HG02870 (cell line): Measurements from ENCODE around the gene LDB2.
"Not testable (repeated sequence)": the region's sequence is repeated elsewhere in the genome, so short reads cannot be mapped to it uniquely, and the experiment has no call there.

ENCODE experiments used
- ATAC-seq: cut with Tn5 transposase; IDR thresholded peaks from one replicate; pipeline ENCODE4 v1.9.1; 2021; ENCODE audit warnings: mild to moderate bottlenecking, moderate library complexity; ENCODE audit not compliant: unreplicated experiment

Gene LDB2

GRCh38 chr4:16573739-16574138 is 324.7 kb downstream of the LDB2 start:
- ATAC-seq: no peak

DNA sequence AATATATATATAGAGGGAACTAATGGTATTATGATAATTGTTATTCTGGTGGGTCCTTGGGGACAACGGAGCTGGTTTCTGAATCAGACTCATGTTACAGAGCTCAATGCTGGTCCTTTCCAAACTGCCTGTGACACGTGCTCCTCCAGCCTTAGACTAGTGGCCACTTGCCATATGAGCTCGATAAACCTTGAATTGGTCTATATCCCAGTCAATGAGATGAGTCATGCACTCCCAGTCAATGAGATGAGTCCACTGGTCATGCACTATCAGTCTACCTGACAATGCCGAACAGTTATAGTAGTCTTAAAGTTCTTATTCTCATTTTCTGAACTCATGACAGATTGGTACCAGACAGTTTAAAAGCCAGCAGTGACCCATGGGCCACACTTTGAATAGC is 325.2 kb downstream of the LDB2 start:
- no peak for ATAC-seq

DNA sequence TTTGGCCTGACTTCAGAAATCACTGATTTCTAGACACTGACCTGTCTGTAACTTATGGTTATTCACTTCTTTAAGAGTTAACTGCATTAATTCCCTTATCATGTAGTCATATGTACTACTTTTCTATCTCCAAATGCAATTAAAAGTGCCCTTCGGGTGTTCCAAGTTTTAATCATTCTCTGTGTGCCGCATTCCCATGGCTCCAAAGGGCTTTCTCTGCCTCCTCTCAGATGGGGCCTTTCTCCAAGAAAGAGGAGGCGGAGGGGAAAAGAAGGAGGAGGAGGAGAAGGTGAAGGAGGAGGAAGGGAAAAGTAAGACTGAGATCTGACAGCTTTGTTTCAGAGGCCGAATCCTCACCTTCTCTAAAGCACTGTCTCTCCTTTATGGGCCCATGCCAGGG is 325.8 kb downstream of the LDB2 start:
- no peak for ATAC-seq

DNA sequence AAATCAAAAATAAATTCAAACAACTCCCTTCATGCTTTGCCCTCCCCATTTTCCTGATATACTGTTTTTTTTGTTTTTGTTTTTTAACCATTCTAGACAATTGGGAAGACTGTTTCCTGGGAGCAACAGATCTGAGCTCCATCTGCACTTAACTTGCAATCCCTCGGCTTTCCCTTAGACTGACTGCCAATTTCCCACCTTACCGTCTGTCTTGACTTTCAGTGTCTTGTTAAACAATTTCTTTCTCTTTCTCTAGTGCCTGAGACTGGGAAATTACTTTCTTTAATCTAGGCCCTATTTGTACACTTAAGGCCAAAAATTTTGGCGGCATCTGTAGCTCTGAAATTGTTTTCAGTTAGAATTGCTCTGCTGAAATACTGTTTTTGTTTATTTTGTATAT is 326.3 kb downstream of the LDB2 start:
- no peak for ATAC-seq

DNA sequence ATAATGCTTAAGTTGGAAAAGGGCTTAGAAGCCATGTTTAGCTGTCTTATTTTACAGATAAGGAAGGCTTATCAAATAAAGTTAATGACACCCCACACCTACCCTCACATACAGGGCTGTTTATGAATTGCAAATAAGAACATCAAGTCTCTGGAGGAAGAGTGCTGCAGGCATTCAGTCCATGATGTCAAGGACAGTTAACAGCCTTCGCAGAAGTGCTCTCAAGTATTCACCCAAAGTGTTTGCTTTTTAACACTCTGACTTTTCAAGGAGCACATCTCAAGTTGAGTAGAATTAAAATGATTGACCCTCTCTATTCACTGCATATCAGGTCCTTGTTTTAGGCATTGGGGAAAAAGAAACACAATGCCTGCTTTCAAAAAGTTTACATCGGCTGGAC is 328.7 kb downstream of the LDB2 start:
- no peak for ATAC-seq

- ATAC-seq: not testable (repeated sequence)
Observed at GRCh38 chr4:16557316-16557715, 341.1 kb downstream of the LDB2 start.

- no peak for ATAC-seq
Observed at GRCh38 chr4:16555156-16555555, 343.3 kb downstream of the LDB2 start.

- no peak for ATAC-seq
Observed at GRCh38 chr4:16550531-16550930, 347.9 kb downstream of the LDB2 start.

DNA sequence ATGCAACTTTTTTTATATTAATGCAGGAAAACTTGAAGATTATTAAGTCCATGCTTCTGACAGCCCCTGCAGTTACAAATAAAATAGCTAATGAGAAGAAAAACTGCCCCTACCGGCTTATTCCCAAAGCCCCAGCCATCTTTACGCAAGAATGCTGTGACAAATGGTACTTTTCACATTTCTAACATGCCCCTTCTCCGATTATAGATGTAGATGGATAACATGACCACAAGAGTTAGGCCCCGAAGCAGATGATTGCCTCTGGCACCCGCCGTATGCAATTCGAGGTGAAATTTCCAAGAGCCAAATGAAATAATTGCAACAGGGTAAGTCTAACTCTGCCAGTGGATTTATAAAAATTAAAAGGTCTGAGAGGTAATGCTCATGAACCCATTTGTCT is 352.8 kb downstream of the LDB2 start:
- no peak for ATAC-seq

DNA sequence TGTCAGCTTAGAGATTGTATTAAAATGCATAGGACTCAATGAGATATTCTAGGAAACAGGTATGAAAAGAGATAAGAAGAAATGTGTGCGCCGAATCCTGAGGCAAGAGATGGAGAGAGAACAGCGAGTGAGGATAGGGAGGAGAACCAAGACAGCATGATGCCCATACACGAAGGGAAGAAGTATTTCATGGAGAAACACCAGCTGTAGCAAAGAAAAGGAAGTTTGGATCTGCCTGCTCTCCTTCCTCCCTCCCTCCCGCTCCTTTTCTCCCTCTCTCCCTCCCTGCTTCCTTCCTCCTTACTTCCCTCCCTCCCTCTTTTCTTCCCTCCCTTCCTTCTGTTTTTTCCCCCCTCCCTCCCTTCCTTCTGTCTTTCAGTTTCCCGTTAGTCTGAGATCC is 353.6 kb downstream of the LDB2 start:
- no peak for ATAC-seq

GRCh38 chr4:16544251-16544721 is 354.2 kb downstream of the LDB2 start:
- ATAC-seq: no peak

- ATAC-seq: no peak
Observed at GRCh38 chr4:16537926-16538325, 360.5 kb downstream of the LDB2 start.

GRCh38 chr4:16532240-16532970 is 366.0 kb downstream of the LDB2 start:
- no peak for ATAC-seq

- ATAC-seq: no peak
Observed at GRCh38 chr4:16530688-16531635, 367.5 kb downstream of the LDB2 start.

GRCh38 chr4:16524911-16525554 is 373.4 kb downstream of the LDB2 start:
- ATAC-seq: no peak

DNA sequence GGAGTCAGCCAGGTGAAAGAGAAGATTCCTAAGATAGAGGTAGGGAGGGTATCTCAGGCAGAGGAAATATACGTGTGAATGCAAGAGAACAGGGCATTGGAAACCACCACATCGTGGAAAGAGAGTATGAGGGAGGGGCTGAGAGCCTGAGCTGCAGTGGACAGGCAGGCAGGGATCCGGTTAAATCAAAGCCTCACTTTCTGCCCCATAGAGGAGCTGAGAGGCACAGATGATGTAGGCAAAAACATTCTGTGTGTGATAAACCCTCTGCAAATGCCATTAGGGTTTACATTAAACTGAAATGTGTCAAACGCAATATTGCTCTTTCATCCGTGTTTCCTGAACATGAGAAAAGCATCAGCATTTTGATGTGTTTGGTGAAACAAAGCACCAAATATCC is 374.0 kb downstream of the LDB2 start:
- ATAC-seq: no peak

DNA sequence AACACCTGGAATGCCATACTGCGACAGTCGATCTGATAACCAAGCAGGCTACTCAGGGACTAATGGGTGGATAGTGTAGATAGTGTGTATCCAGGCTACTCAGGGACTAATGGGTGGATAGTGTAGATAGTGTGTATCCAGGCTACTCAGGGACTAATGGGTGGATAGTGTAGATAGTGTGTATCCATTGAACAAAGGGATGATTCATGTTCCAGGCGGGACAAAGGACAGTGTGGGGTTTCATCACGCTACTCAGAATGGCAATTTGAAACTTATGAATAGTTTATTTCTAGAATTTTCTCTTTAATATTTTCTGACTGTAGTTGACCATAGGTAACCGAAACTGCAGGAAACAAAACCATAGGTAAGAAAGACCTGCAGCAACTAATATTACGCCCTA is 374.9 kb downstream of the LDB2 start:
- not testable (repeated sequence) for ATAC-seq

GRCh38 chr4:16521156-16521915 is 377.1 kb downstream of the LDB2 start:
- no peak for ATAC-seq

- no peak for ATAC-seq
Observed at GRCh38 chr4:16516796-16517439, 381.5 kb downstream of the LDB2 start.

GRCh38 chr4:16513876-16514275 is 384.6 kb downstream of the LDB2 start:
- ATAC-seq: no peak
